ENCODE measurements around the gene CAMK1D. TPM values are rescaled to one million over a fixed set of nuclear protein-coding genes. Genes with fewer than 3 reads are reported as not detected.

CAMK1D gene
- total RNA-seq, 6 experiments from 2014 or later, result 5.3 to 10.8 (median 9.5) TPM

DNA sequence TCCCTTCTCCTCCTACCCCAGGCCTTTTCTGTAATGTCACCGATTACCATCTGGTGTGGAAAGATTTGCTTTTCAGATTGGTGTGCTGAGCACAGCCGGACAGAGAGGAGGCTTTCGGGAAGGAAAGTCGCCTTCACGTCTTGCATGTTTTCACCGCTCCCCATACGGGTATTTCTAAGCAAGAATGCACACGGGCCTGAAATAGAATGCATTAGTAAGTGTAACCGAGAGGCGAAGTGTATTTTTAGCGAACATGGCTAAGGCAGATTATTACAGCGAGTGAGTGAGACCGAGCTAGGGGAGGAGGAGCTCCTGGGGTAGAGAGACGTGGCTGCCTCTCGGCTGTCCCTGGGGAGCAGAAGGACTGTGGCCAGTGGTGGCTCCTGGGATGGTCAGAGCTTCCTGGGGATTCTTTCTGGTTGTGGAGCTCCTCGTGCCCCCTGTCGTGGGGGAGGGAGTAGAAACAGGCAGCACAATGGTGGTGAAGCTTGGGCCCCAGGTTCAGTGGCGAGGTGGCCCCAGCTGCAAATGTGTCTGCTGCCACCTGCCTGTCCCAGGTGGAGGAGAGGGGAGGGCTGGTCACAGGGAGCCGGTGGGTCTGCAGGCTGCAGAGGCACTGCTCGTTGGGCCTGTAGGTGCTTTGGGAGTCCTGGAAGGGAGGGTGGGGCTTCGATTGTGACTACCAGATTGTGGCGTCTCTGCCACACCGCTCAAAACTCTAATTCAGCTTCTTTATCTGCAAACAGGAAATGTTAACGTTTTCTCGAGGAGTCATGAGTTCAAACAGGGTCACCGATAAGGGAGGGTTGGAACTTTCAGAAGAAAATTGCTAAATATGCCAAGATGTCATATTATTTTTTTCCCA is 135.8 kb downstream of the CAMK1D start:
- peaks cover 0 to 23% (median 2%) of the 10 kb centered on the region in 4 donors for H3K4me1 ChIP-seq
- DNase-seq (peak in 1 of 3 donors; percentile 28), ATAC-seq (peak; percentile 17 to 33 (median 30))
- no peaks in the 10 kb centered on the region for H3K36me3 ChIP-seq
- TF ChIP-seq CTCF (IDR thresholded peaks at IDR 0.05) (peak in 1 of 4 donors; percentile 5), POLR2A (IDR thresholded peaks at IDR 0.05) (no peak)
- H3K9me3 ChIP-seq, result no peaks in the 10 kb centered on the region
- intact Hi-C loops (cut with DNase I), result no loop called here
- 71% methylated on average over 18 of the region's 26 CpGs for WGBS (ENCODE audit: insufficient coverage, low coverage, low lambda C conversion rate, missing lambda C conversion rate)
- no peaks in the 10 kb centered on the region for H3K27me3 ChIP-seq
- peak overlapping the region in 1 of 3 donors; percentile 38 for H3K27ac ChIP-seq
- H3K4me3 ChIP-seq, result no peak overlapping the region

DNA sequence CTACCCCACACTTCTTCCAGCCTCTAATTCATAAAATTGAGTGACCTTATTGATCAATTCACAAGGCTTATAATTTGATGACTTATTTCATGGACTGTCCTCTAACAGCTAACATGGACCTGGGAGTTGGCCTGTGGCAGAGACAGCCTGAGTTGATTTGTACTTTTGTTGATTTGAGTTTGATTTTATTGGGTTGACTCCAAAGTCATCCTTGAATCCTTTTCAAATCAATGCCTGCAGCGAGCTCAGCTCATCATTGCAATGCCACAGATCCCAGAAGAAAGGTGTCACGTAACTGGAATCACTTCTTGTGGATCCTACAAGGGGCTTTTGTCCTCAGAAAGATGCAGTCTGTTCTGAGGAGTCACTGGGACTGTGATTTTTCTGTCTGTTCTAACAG is 138.0 kb downstream of the CAMK1D start:
- peaks cover 0 to 23% (median 2%) of the 10 kb centered on the region in 4 donors for H3K4me1 ChIP-seq
- peak; percentile 48 to 81 (median 72) for ATAC-seq
- no peak overlapping the region for H3K27ac ChIP-seq
- intact Hi-C loops (cut with DNase I), result no loop called here
- no peaks in the 10 kb centered on the region for H3K9me3 ChIP-seq
- H3K27me3 ChIP-seq, result no peaks in the 10 kb centered on the region
- TF ChIP-seq POLR2A (IDR thresholded peaks at IDR 0.05), result no peak
- no peak for TF ChIP-seq CTCF (IDR thresholded peaks at IDR 0.05)
- DNase-seq, result no peak
- WGBS (ENCODE audit: insufficient coverage, low coverage, low lambda C conversion rate, missing lambda C conversion rate), result 18% methylated on average over 2 of the region's 2 CpGs
- H3K36me3 ChIP-seq, result no peaks in the 10 kb centered on the region
- H3K4me3 ChIP-seq, result no peak overlapping the region

- 96% methylated on average over 13 of the region's 16 CpGs for WGBS (ENCODE audit: insufficient coverage, low coverage, low lambda C conversion rate, missing lambda C conversion rate)
- intact Hi-C loops (cut with DNase I), result no loop called here
These were observed 139.3 kb downstream of the CAMK1D start for GRCh38 chr10:12488626-12489025.

GRCh38 chr10:12489357-12489756 is 140.0 kb downstream of the CAMK1D start:
- intact Hi-C loops (cut with DNase I), result no loop called here
- Histone ChIP-seq H3K27ac (no peak overlapping the region), H3K27me3 (no peaks in the 10 kb centered on the region), H3K4me1 (peaks cover 0 to 23% (median 2%) of the 10 kb centered on the region in 4 donors), H3K9me3 (no peaks in the 10 kb centered on the region), H3K4me3 (no peak overlapping the region), H3K36me3 (no peaks in the 10 kb centered on the region)
- TF ChIP-seq CTCF (IDR thresholded peaks at IDR 0.05), result no peak
- TF ChIP-seq POLR2A (IDR thresholded peaks at IDR 0.05), result no peak
- DNase-seq (no peak), ATAC-seq (peak in 2 of 4 donors; percentile 31 to 33)
- 70% methylated on average over 8 of the region's 8 CpGs for WGBS (ENCODE audit: insufficient coverage, low coverage, low lambda C conversion rate, missing lambda C conversion rate)

More at GRCh38 chr10:12488626-12489025, 139.3 kb downstream of the CAMK1D start:
- Histone ChIP-seq H3K27me3 (no peaks in the 10 kb centered on the region), H3K9me3 (no peaks in the 10 kb centered on the region), H3K4me3 (no peak overlapping the region), H3K4me1 (peaks cover 0 to 23% (median 2%) of the 10 kb centered on the region in 4 donors), H3K27ac (no peak overlapping the region), H3K36me3 (no peaks in the 10 kb centered on the region)
- ATAC-seq (no peak), DNase-seq (no peak)
- TF ChIP-seq POLR2A (IDR thresholded peaks at IDR 0.05) (no peak), CTCF (IDR thresholded peaks at IDR 0.05) (no peak)

Data from right lobe of liver (tissue), 6 donors.